Measurements from ENCODE around the gene DEFB131B.
"Not testable (repeated sequence)": the region's sequence is repeated elsewhere in the genome, so short reads cannot be mapped to it uniquely, and the experiment has no call there.

The DEFB131B gene

GRCh38 chr11:71911986-71912340 is 33.7 kb downstream of the DEFB131B start:
- H3K4me1 ChIP-seq (ENCODE audit: insufficient read depth, low read length); H3K27me3 ChIP-seq (ENCODE audit: insufficient read depth, low read length); H3K9ac ChIP-seq (ENCODE audit: low read depth, low read length); H3K4me3 ChIP-seq (ENCODE audit: low read length); H3K27ac ChIP-seq (ENCODE audit: low read depth, low read length); H3K9me3 ChIP-seq (ENCODE audit: insufficient read depth, low read depth, low read length): not testable (repeated sequence)
- peaks cover 30% of the 10 kb centered on the region for H3K36me3 ChIP-seq (ENCODE audit: insufficient read depth, low read length)
- WGBS = 97% methylated on average over 10 of the region's 10 CpGs

- peaks cover 38% of the 10 kb centered on the region for H3K36me3 ChIP-seq (ENCODE audit: insufficient read depth, low read length)
- no peaks in the 10 kb centered on the region for H3K9me3 ChIP-seq (ENCODE audit: insufficient read depth, low read depth, low read length)
- H3K4me1 ChIP-seq (ENCODE audit: insufficient read depth, low read length) = no peaks in the 10 kb centered on the region
- no peak overlapping the region for H3K4me3 ChIP-seq (ENCODE audit: low read length)
- H3K9ac ChIP-seq (ENCODE audit: low read depth, low read length) = no peak overlapping the region
- 98% methylated on average over 5 of the region's 5 CpGs for WGBS
- H3K27me3 ChIP-seq (ENCODE audit: insufficient read depth, low read length) = no peaks in the 10 kb centered on the region
- H3K27ac ChIP-seq (ENCODE audit: low read depth, low read length) = no peak overlapping the region
Measured at GRCh38 chr11:71913756-71914526, 35.7 kb downstream of the DEFB131B start.

GRCh38 chr11:71914617-71915189 is 36.5 kb downstream of the DEFB131B start:
- Histone ChIP-seq H3K36me3 (ENCODE audit: insufficient read depth, low read length) (peaks cover 38% of the 10 kb centered on the region), H3K27ac (ENCODE audit: low read depth, low read length) (no peak overlapping the region), H3K27me3 (ENCODE audit: insufficient read depth, low read length) (no peaks in the 10 kb centered on the region), H3K9ac (ENCODE audit: low read depth, low read length) (no peak overlapping the region), H3K4me3 (ENCODE audit: low read length) (no peak overlapping the region), H3K4me1 (ENCODE audit: insufficient read depth, low read length) (no peaks in the 10 kb centered on the region), H3K9me3 (ENCODE audit: insufficient read depth, low read depth, low read length) (no peaks in the 10 kb centered on the region)
- WGBS = 95% methylated on average over 7 of the region's 7 CpGs

GRCh38 chr11:71917646-71918140 is 39.4 kb downstream of the DEFB131B start:
- Histone ChIP-seq H3K27me3 (ENCODE audit: insufficient read depth, low read length) (no peaks in the 10 kb centered on the region), H3K9ac (ENCODE audit: low read depth, low read length) (no peak overlapping the region), H3K36me3 (ENCODE audit: insufficient read depth, low read length) (peaks cover 42% of the 10 kb centered on the region), H3K9me3 (ENCODE audit: insufficient read depth, low read depth, low read length) (no peaks in the 10 kb centered on the region), H3K4me3 (ENCODE audit: low read length) (no peak overlapping the region), H3K4me1 (ENCODE audit: insufficient read depth, low read length) (no peaks in the 10 kb centered on the region), H3K27ac (ENCODE audit: low read depth, low read length) (no peak overlapping the region)
- 91% methylated on average over 9 of the region's 9 CpGs for WGBS

- Histone ChIP-seq H3K9ac (ENCODE audit: low read depth, low read length) (peak within 1 kb of the TSS; percentile 96), H3K27ac (ENCODE audit: low read depth, low read length) (peak within 1 kb of the TSS; percentile 97), H3K36me3 (ENCODE audit: insufficient read depth, low read length) (peaks cover 15% of the 10 kb centered on the region), H3K27me3 (ENCODE audit: insufficient read depth, low read length) (no peaks in the 10 kb centered on the region), H3K4me1 (ENCODE audit: insufficient read depth, low read length) (peaks cover 6% of the 10 kb centered on the region; the same call in 1 of the 2 replicates), H3K9me3 (ENCODE audit: insufficient read depth, low read depth, low read length) (no peaks in the 10 kb centered on the region), H3K4me3 (ENCODE audit: low read length) (peak within 1 kb of the TSS; percentile 76)
- under 1% methylated on average over 40 of the region's 40 CpGs for WGBS
Measured at GRCh38 chr11:71927820-71928736, 49.8 kb downstream of the DEFB131B start, which contains the start of gene XNDC1N. XNDC1N (minus strand) TSS chr11:71928594; CDS start chr11:71923353, 5,241 bp downstream.

GRCh38 chr11:71928737-71929443 is 50.6 kb downstream of the DEFB131B start, which contains the start of gene RNF121:
RNF121 (plus strand) TSS chr11:71929046; CDS start chr11:71929062, 16 bp downstream.
- WGBS = under 1% methylated on average over 32 of the region's 32 CpGs
- Histone ChIP-seq H3K27ac (ENCODE audit: low read depth, low read length) (peak within 1 kb of the TSS; percentile 97), H3K9ac (ENCODE audit: low read depth, low read length) (peak within 1 kb of the TSS; percentile 96), H3K27me3 (ENCODE audit: insufficient read depth, low read length) (no peaks in the 10 kb centered on the region), H3K4me3 (ENCODE audit: low read length) (peak within 1 kb of the TSS; percentile 76), H3K9me3 (ENCODE audit: insufficient read depth, low read depth, low read length) (no peaks in the 10 kb centered on the region), H3K4me1 (ENCODE audit: insufficient read depth, low read length) (peaks cover 6% of the 10 kb centered on the region; the same call in 1 of the 2 replicates), H3K36me3 (ENCODE audit: insufficient read depth, low read length) (peaks cover 15% of the 10 kb centered on the region)

- Histone ChIP-seq H3K4me3 (ENCODE audit: low read length) (peak overlapping the region; percentile 76), H3K4me1 (ENCODE audit: insufficient read depth, low read length) (peaks cover 6% of the 10 kb centered on the region; the same call in 1 of the 2 replicates), H3K36me3 (ENCODE audit: insufficient read depth, low read length) (peaks cover 15% of the 10 kb centered on the region), H3K27me3 (ENCODE audit: insufficient read depth, low read length) (no peaks in the 10 kb centered on the region), H3K9ac (ENCODE audit: low read depth, low read length) (peak overlapping the region; percentile 96), H3K27ac (ENCODE audit: low read depth, low read length) (no peak overlapping the region), H3K9me3 (ENCODE audit: insufficient read depth, low read depth, low read length) (no peaks in the 10 kb centered on the region)
- WGBS = 10% methylated on average over 5 of the region's 6 CpGs
Measured at GRCh38 chr11:71929491-71929890, 51.2 kb downstream of the DEFB131B start.

GRCh38 chr11:71930556-71931244 is 52.4 kb downstream of the DEFB131B start:
- H3K36me3 ChIP-seq (ENCODE audit: insufficient read depth, low read length) = peaks cover 7% of the 10 kb centered on the region; the same call in 1 of the 2 replicates
- no peak overlapping the region for H3K9ac ChIP-seq (ENCODE audit: low read depth, low read length)
- H3K27me3 ChIP-seq (ENCODE audit: insufficient read depth, low read length) = no peaks in the 10 kb centered on the region
- H3K4me1 ChIP-seq (ENCODE audit: insufficient read depth, low read length) = peaks cover 6% of the 10 kb centered on the region; the same call in 1 of the 2 replicates
- H3K9me3 ChIP-seq (ENCODE audit: insufficient read depth, low read depth, low read length) = no peaks in the 10 kb centered on the region
- no peak overlapping the region for H3K27ac ChIP-seq (ENCODE audit: low read depth, low read length)
- 85% methylated on average over 9 of the region's 11 CpGs for WGBS
- H3K4me3 ChIP-seq (ENCODE audit: low read length) = peak overlapping the region; percentile 76

GRCh38 chr11:71931245-71931602 is 53.0 kb downstream of the DEFB131B start:
- no peaks in the 10 kb centered on the region for H3K9me3 ChIP-seq (ENCODE audit: insufficient read depth, low read depth, low read length)
- H3K4me1 ChIP-seq (ENCODE audit: insufficient read depth, low read length) = peaks cover 6% of the 10 kb centered on the region; the same call in 1 of the 2 replicates
- 83% methylated on average over 2 of the region's 2 CpGs for WGBS
- H3K27ac ChIP-seq (ENCODE audit: low read depth, low read length) = no peak overlapping the region
- no peak overlapping the region for H3K4me3 ChIP-seq (ENCODE audit: low read length)
- H3K9ac ChIP-seq (ENCODE audit: low read depth, low read length) = no peak overlapping the region
- no peaks in the 10 kb centered on the region for H3K27me3 ChIP-seq (ENCODE audit: insufficient read depth, low read length)
- peaks cover 2% of the 10 kb centered on the region; the same call in 1 of the 2 replicates for H3K36me3 ChIP-seq (ENCODE audit: insufficient read depth, low read length)
